HG03558 (cell line): ENCODE data around the gene HIC1.
"Not testable (repeated sequence)": the region's sequence is repeated elsewhere in the genome, so short reads cannot be mapped to it uniquely, and the experiment has no call there.

ENCODE experiments used
- ATAC-seq: cut with Tn5 transposase; IDR thresholded peaks from one replicate; pipeline ENCODE4 v1.9.1; 2021; ENCODE audit warnings: moderate number of reproducible peaks; ENCODE audit not compliant: unreplicated experiment; ENCODE audit errors: extremely low read depth

Gene HIC1, protein sequence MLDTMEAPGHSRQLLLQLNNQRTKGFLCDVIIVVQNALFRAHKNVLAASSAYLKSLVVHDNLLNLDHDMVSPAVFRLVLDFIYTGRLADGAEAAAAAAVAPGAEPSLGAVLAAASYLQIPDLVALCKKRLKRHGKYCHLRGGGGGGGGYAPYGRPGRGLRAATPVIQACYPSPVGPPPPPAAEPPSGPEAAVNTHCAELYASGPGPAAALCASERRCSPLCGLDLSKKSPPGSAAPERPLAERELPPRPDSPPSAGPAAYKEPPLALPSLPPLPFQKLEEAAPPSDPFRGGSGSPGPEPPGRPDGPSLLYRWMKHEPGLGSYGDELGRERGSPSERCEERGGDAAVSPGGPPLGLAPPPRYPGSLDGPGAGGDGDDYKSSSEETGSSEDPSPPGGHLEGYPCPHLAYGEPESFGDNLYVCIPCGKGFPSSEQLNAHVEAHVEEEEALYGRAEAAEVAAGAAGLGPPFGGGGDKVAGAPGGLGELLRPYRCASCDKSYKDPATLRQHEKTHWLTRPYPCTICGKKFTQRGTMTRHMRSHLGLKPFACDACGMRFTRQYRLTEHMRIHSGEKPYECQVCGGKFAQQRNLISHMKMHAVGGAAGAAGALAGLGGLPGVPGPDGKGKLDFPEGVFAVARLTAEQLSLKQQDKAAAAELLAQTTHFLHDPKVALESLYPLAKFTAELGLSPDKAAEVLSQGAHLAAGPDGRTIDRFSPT

DNA sequence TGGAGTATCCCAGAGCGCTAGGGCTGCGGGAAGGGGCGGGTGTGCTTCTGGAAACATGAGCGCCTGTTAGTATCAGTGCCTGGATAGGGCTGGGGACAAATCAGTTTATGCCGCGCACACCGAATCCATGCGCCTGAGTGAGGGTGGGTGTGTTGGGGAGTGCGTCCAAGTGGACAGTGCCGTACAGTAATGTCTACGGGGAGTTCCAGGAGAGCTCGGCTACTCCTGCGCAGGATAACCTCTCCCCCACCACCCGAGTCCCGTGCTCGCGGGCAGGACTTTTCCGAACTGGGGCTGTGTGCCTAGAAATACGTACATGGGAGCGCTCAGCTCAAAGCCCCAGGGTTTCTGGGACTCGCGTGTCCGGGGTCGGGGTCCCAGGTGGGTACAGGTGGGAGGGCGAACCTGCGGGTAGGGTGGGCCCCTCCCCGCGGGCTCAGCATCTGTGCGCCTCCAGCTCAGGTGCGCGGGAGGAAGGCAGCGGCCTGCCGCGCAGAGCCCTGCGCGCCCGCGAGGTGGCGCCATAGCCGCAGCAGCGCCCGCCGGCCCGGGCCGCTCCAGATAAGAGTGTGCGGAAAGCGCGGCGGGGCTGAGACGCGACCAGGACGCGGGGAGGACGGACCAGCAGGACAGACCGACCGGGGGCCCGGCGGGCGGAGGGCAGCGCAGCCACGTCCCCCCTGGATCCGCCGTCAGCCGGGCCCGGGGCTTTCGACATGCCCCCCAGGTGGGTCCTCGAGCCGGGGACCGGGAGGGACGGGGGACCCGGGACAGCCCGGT is at the start of gene HIC1:
TSS of gene HIC1 (plus strand) at position 592 of the 780 bp plus-strand sequence. CDS start 1,588 bp downstream, outside the sequence.
- ATAC-seq = no peak

DNA sequence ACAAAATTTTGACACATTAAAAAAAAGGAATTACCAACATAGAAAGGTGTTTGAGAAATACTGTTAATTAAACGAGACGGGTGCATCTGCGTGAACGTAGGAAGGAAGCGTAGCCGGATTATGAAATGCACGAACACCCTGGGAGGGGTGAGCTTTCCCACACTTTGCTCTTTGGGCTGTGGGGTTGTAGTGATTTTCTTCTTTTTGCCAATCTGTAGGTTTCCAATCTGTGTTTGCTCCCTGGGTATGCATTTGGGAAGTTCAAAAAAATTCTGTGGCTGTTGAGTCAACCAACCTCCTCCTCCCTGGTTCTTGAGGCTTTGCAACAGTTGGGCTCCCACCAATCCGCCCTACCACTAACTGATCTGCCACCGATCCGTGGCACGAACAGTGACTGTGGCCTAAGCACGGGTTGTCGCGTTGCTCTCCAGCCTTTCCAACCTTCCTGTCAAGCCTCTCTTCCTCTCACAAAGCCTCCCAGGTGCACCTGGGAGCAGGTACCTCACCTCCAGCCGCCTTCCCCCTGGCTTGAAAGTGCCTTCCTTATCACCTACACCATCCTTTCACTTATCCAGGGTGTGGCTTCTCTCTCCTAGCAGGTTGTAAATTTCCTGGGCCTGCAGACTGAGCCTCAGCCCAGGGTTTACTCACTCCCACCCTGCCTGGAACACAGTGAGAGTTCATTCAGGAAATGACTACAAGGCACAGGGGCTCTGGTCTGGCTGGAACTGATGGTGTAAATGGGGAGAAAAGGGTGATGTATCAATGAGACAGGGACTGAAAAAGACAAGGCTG is 46.4 kb upstream of the HIC1 start:
- no peak for ATAC-seq

DNA sequence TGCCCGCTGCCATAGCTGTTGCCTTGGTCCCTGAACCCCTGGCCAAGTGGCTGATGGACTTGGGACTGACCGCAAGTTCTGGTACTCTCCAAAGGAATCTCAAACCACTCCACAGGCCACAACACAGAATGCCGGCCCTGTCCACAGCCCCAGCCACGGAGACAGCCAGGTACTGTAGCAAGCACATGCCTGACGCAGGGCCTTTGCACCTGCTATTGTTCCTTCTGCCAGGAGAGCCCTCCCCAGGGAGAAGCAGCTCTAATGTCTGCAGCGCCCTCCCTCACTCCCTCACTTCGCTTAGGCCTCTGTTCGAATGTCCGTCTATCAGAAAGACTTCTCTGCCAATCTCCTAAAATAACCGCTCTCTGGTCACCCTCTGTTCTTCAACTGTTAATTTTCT is 45.2 kb upstream of the HIC1 start:
- no peak for ATAC-seq

DNA sequence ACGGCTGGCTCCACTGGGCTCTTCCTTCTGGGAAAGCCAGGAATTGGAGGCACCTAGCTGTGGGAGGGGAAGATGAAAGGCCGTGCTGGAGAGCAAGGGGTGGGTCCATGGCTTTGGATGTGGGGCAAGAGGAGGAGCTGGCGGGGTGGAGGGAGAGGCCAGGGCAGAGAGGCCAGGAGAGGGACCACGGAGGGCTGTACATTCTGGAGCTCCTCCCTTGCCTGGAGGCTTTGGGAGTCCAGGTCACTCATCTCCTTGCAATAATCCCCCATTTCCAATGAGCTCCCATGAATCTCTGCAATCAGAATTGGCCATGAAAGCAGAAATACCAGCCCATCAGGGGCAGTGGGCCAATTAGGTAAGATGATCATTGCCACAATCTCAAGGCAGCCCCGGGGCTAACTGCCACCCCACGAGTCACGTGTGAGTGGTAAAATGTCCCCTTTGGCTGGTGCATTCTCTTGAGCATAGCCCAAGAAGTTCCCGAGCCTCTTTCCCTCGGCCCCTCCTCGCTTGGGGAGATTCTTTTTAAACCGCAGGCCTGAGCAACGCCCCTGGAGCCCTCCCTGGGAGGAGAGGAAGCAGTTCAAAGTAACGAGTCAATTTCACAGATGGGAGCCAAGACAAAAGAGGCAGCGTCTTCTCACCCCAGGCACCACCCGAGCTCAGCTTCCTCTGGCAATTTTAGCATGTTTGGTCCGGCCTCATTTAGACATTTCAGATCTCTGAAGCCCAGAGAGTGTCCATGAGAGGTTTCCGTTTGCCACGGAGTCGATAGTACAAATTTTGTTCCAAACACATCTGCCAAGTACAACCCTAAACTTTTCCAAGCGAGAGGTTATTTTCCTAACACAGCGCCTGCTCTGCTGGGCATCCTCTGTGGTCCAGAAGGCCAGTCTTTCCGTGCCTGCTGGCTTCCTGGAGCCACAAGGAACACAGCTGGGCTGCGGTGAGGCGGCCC is 43.2 kb upstream of the HIC1 start:
- no peak for ATAC-seq

DNA sequence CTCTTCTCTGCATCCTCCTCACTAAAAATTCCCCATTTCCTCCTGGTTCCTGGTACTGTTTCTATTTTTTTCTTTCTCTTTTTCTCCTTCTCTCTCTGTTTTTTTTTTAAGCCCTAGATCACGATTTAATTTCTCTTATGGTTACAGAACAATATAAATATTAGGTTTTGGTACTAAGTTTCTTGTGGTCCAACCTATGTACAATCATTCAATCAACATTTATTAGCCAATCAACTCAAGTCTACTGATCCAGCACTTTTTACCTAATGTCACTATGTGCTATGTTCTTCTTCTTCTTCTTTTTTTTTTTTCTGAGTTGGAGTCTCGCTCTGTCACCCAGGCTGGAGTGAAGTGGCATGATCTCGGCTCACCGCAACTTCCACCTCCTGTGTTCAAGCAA is 42.4 kb upstream of the HIC1 start:
- ATAC-seq = no peak

- not testable (repeated sequence) for ATAC-seq
These were observed 41.5 kb upstream of the HIC1 start for GRCh38 chr17:2013220-2013993.

DNA sequence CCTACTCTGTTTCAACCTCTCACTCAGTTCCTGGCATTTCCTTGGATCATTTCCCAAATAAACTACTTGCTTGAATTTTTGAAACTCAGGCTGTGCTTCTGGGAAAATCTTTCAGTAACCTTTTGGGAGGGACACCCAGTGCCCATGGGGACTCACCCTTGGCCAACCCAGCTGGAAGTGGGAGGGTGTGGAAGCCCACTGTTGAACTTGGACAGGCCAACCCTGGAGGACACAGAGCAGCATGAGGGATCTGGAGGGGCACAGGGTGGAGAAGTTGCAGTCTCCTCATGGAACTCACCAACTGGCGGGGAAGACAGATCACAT is 40.9 kb upstream of the HIC1 start:
- no peak for ATAC-seq

DNA sequence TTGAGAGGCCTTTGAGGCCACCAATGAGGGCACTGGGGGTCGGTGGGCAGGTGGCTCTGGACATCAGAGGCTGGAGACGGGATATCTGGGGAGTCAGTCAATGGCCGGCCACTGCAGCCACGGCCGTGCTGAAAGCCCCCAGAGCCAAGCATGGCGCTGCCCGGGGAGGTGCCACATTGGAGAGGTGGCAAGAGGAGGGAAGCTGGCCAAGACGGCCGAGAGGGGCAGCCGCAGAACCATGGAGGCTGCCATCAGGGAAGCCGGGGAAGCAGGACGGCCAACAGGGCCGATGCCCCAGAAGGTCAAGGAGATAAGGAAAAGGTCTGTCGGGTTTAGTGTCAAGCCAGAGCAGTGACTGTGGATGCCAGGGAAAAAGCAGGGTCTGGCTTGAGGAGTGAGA is 39.6 kb upstream of the HIC1 start:
- no peak for ATAC-seq

DNA sequence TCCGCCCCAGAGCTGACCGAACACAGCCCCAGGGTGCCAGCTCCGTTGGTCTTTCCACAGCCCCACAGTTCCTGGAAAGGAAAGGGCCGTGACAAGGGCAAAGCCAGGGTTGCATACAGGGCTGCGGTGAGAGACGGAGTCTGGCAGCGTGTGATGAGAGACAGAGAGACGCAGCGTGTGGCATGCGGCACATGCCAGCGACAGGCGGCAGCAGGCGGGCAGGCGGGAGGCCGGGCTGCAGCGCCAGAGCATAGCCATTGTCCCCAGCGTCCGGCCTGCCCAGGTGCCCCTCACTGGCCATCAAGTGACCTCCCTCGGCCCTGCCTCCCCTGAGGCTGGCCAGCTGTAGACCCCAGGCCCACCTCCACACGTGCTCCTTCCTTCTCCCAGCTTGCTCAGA is 38.4 kb upstream of the HIC1 start:
- ATAC-seq = no peak

DNA sequence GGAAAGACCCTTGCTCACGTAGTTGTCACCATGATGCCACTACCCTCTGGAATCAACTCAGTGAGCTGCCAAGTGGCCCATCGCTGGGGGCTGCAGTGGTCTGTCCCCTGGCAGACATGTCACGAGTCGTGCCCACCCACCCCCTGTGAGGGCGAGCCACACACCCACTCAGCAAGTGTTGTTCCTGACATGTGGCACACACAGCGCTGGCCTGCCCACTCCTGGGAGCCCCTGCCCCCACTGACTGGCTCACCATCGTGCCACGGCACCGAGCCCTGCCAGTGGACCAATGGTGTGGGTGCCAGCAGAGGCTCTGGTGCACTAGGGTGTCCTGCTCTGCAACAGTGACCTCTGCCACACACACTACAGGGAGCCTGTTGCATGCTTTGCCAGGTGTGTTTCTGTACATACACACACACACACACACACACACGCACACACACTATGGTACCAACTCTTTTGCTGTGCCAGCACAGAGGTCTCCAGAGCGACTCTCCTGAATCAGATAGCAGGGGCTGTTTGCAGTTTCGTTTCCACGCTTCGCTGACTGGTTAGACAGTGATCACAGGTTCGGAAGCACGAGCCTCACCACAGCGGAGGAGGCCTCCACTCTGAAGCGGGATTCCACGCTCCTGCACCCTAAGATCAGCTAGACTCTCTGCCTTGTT is 37.5 kb upstream of the HIC1 start:
- ATAC-seq = no peak

GRCh38 chr17:2018716-2019510 is 36.0 kb upstream of the HIC1 start:
- no peak for ATAC-seq

- no peak for ATAC-seq
These were observed 35.2 kb upstream of the HIC1 start for GRCh38 chr17:2019723-2020122.

- ATAC-seq = no peak
These were observed 34.2 kb upstream of the HIC1 start for GRCh38 chr17:2020721-2021120.

GRCh38 chr17:2022647-2023240 is 32.2 kb upstream of the HIC1 start:
- no peak for ATAC-seq

DNA sequence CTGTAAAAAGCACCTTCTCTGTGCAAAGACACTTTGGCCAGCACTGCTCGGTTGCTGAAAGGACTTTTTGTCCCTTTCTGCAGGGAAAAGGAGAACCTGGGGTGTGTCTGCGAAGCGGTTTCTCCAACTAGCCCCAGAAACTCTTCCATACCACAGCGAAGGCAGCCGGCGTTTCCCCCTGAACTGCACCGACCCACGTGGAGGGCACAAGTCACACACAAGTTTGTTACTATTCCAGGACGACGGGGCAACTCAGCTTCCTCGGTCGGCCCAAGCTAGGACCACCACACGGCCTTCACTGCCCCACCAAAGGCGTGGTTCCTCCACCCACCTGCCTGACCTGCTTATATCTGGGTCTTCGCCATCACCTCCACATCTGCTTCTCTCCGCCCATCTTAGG is 31.6 kb upstream of the HIC1 start:
- no peak for ATAC-seq

- ATAC-seq = no peak
These were observed 31.0 kb upstream of the HIC1 start for GRCh38 chr17:2023692-2024571.
